ENCODE results near the gene GNPTG. TPM values are rescaled to one million over a fixed set of nuclear protein-coding genes. Genes with fewer than 3 reads are reported as not detected.
"Not testable (repeated sequence)": the region's sequence is repeated elsewhere in the genome, so short reads cannot be mapped to it uniquely, and the experiment has no call there.

GNPTG gene
- polyA plus RNA-seq, 1 experiment, result 113 TPM

- DNase-seq (ENCODE audit: low read depth), result no peak
- TF ChIP-seq CTCF (IDR thresholded peaks at IDR 0.05; ENCODE audit: insufficient read depth, low read depth, low read length), result no peak
- peaks cover 25% of the 10 kb centered on the region for H3K36me3 ChIP-seq (ENCODE audit: control insufficient read depth, insufficient read depth, low read length)
- H3K4me3 ChIP-seq (ENCODE audit: low read depth, low read length), result no peak overlapping the region
- no peaks in the 10 kb centered on the region for H3K27me3 ChIP-seq (ENCODE audit: control insufficient read depth, insufficient read depth, low read length)
- ChIA-PET POLR2A (no interaction called here), CTCF (no interaction called here)
Observed at GRCh38 chr16:1325261-1325660, 26.5 kb upstream of the GNPTG start.

DNA sequence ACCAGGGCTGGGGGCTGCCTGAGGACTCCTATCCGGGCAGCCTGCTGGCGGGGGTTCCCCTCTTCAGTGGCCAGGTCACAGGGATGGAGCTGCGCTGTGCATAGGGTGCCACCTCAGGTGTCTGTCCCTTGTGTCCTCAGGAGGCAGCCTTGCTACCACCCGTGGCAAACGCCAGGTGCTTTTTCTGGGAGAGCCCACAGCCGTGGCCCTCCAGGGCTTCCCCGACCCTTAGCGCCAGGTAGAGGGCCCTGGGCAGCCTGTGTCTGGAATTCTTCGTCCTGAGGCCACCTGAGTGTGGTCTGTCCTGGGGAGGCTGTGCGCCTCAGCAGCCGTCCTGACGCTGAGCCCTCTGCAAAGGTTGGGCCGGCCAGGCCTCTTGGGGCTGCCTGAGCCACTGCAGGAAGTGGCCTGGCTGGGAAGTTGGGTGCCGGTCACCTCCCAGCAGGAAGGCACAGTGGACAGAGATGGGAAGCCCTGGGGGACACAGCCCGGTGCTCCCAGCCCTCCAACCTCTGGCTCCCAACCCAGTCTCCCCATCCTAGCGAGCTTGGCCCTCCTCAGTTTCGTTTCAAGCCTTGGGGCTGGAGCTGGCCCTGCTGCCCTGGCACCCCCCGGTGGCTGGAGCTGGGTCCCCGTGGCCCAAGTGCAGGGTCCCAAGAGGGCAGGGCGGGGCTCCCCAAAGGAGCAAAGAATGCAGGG is 25.9 kb upstream of the GNPTG start:
- Histone ChIP-seq H3K4me3 (ENCODE audit: low read depth, low read length) (no peak overlapping the region), H3K36me3 (ENCODE audit: control insufficient read depth, insufficient read depth, low read length) (peaks cover 22% of the 10 kb centered on the region), H3K27me3 (ENCODE audit: control insufficient read depth, insufficient read depth, low read length) (no peaks in the 10 kb centered on the region)
- ChIA-PET POLR2A (no interaction called here), CTCF (interaction anchor here (1.1 kb wide), 1 partner anchor 10 kb away, joined by 3 read pairs; no protein-coding TSS in a partner anchor)
- no peak for TF ChIP-seq CTCF (IDR thresholded peaks at IDR 0.05; ENCODE audit: insufficient read depth, low read depth, low read length)
- no peak for DNase-seq (ENCODE audit: low read depth)

DNA sequence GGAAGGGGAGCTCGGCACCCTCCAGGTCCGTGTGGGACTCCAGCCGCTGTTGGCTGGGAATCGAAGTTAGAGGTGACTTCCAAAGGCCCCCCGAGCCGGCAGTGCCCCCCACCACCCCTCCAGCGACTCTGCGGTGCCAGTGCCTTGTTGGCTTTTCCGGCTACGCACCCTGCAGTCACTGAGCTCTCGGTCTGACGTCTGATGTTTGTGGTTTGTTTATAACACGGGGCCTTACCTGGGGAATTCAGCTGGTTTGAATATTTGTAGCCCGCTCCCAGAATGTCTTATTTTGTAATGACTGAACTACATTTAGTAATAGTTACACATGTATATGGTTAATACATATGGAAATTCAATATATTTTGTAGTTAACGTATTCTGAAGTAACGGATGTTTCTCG is 25.3 kb upstream of the GNPTG start:
- POLR2A ChIA-PET, result no interaction called here
- TF ChIP-seq CTCF (IDR thresholded peaks at IDR 0.05; ENCODE audit: insufficient read depth, low read depth, low read length), result no peak
- Histone ChIP-seq H3K27me3 (ENCODE audit: control insufficient read depth, insufficient read depth, low read length) (no peaks in the 10 kb centered on the region), H3K4me3 (ENCODE audit: low read depth, low read length) (no peak overlapping the region), H3K36me3 (ENCODE audit: control insufficient read depth, insufficient read depth, low read length) (peaks cover 19% of the 10 kb centered on the region)
- DNase-seq (ENCODE audit: low read depth), result no peak
- CTCF ChIA-PET, result interaction anchor here (1.1 kb wide), 1 partner anchor 10 kb away, joined by 3 read pairs; no protein-coding TSS in a partner anchor

GRCh38 chr16:1326946-1327618 is 24.6 kb upstream of the GNPTG start:
- ChIA-PET CTCF (interaction anchor here (1.1 kb wide), 1 partner anchor 11 kb away, joined by 3 read pairs; no protein-coding TSS in a partner anchor), POLR2A (no interaction called here)
- TF ChIP-seq CTCF (IDR thresholded peaks at IDR 0.05; ENCODE audit: insufficient read depth, low read depth, low read length), result no peak
- Histone ChIP-seq H3K4me3 (ENCODE audit: low read depth, low read length) (no peak overlapping the region), H3K36me3 (ENCODE audit: control insufficient read depth, insufficient read depth, low read length) (peaks cover 14% of the 10 kb centered on the region), H3K27me3 (ENCODE audit: control insufficient read depth, insufficient read depth, low read length) (peaks cover 5% of the 10 kb centered on the region)
- DNase-seq (ENCODE audit: low read depth), result no peak

DNA sequence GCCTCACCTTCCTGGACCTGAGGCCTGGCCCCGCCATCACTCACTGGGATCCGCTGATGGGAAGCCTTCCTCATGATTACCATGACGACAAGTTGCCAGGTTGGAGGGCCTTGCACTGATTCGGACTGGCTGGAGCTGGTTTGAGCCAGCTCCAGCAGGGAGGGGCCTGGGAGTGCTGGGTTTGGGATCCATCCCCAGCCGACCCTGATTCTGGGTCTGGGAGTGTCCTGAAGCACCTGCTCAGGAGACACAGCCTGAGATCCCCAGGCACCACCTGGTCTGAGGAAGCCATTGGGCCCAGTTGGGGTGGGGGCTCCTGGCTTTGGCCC is 24.1 kb upstream of the GNPTG start:
- Histone ChIP-seq H3K4me3 (ENCODE audit: low read depth, low read length) (no peak overlapping the region), H3K36me3 (ENCODE audit: control insufficient read depth, insufficient read depth, low read length) (peaks cover 14% of the 10 kb centered on the region), H3K27me3 (ENCODE audit: control insufficient read depth, insufficient read depth, low read length) (peaks cover 10% of the 10 kb centered on the region)
- DNase-seq (ENCODE audit: low read depth), result no peak
- TF ChIP-seq CTCF (IDR thresholded peaks at IDR 0.05; ENCODE audit: insufficient read depth, low read depth, low read length), result no peak
- ChIA-PET POLR2A (no interaction called here), CTCF (no interaction called here)

DNA sequence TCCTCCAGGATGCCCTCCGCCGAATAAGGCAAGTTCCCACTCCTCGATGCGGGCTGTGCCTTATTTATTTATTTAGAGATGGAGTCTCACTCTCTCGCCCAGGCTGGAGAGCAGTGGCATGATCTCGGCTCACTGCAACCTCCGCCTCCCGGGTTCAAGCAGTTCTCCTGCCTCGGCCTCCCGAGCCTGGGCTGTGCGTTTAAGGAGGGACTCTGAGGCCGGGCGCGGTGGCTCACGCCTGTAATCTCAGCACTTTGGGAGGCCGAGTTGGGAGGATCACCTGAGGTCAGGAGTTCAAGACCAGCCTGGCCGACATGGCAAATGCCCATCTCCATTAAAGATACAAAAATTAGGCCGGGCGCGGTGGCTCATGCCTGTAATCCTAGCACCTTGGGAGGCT is 23.6 kb upstream of the GNPTG start:
- H3K36me3 ChIP-seq (ENCODE audit: control insufficient read depth, insufficient read depth, low read length), result peaks cover 13% of the 10 kb centered on the region
- peaks cover 14% of the 10 kb centered on the region for H3K27me3 ChIP-seq (ENCODE audit: control insufficient read depth, insufficient read depth, low read length)
- DNase-seq (ENCODE audit: low read depth); POLR2A ChIA-PET; H3K4me3 ChIP-seq (ENCODE audit: low read depth, low read length); CTCF ChIA-PET: not testable (repeated sequence)

- H3K4me3 ChIP-seq (ENCODE audit: low read depth, low read length); POLR2A ChIA-PET; H3K36me3 ChIP-seq (ENCODE audit: control insufficient read depth, insufficient read depth, low read length); DNase-seq (ENCODE audit: low read depth); CTCF ChIA-PET: not testable (repeated sequence)
- H3K27me3 ChIP-seq (ENCODE audit: control insufficient read depth, insufficient read depth, low read length), result peaks cover 17% of the 10 kb centered on the region
Observed at GRCh38 chr16:1328961-1329360, 22.8 kb upstream of the GNPTG start.

All from BJ (cell line).